ENCODE data around the gene DHX40.
"Not testable (repeated sequence)": the region's sequence is repeated elsewhere in the genome, so short reads cannot be mapped to it uniquely, and the experiment has no call there.

DHX40 gene

GRCh38 chr17:59565959-59566324, 532 bp downstream of the DHX40 start:
- DNase-seq, result peak; percentile 80

GRCh38 chr17:59569151-59569550, 3.7 kb downstream of the DHX40 start:
- not testable (repeated sequence) for DNase-seq

- no peak for DNase-seq
Measured at GRCh38 chr17:59572301-59572924, 7.0 kb downstream of the DHX40 start.

GRCh38 chr17:59584168-59584567, 18.8 kb downstream of the DHX40 start:
- not testable (repeated sequence) for DNase-seq

GRCh38 chr17:59600169-59600568, 34.8 kb downstream of the DHX40 start:
- DNase-seq, result no peak

GRCh38 chr17:59601130-59601529, 35.7 kb downstream of the DHX40 start:
- no peak for DNase-seq

- DNase-seq, result no peak
Measured at GRCh38 chr17:59607061-59607460, 41.7 kb downstream of the DHX40 start.

GRCh38 chr17:59607817-59608403, 42.5 kb downstream of the DHX40 start:
- no peak for DNase-seq

GRCh38 chr17:59611503-59611902, 46.1 kb downstream of the DHX40 start:
- DNase-seq, result no peak

GRCh38 chr17:59616253-59616920, 51.0 kb downstream of the DHX40 start:
- no peak for DNase-seq

- no peak for DNase-seq
Measured at GRCh38 chr17:59617156-59617732, 51.8 kb downstream of the DHX40 start.

GRCh38 chr17:59619035-59619297, 53.6 kb downstream of the DHX40 start:
- no peak for DNase-seq

- peak; percentile 100 for DNase-seq
Measured at GRCh38 chr17:59619298-59620063, 54.1 kb downstream of the DHX40 start, which contains the start of gene CLTC. TSS of gene CLTC (plus strand) at chr17:59619895. CDS start at chr17:59620132, 237 bp downstream.

GRCh38 chr17:59620064-59620359, 54.6 kb downstream of the DHX40 start:
- no peak for DNase-seq

- peak; percentile 47 for DNase-seq
Measured at GRCh38 chr17:59620518-59621259, 55.3 kb downstream of the DHX40 start.

GRCh38 chr17:59621771-59622170, 56.4 kb downstream of the DHX40 start:
- no peak for DNase-seq

GRCh38 chr17:59623151-59623550, 57.7 kb downstream of the DHX40 start:
- DNase-seq, result no peak

- DNase-seq, result no peak
Measured at GRCh38 chr17:59626756-59627155, 61.3 kb downstream of the DHX40 start.

GRCh38 chr17:59627274-59627673, 61.9 kb downstream of the DHX40 start:
- DNase-seq, result no peak

- no peak for DNase-seq
Measured at GRCh38 chr17:59627770-59628171, 62.4 kb downstream of the DHX40 start.

GRCh38 chr17:59629174-59629573, 63.8 kb downstream of the DHX40 start:
- no peak for DNase-seq

GRCh38 chr17:59631276-59631675, 65.9 kb downstream of the DHX40 start:
- no peak for DNase-seq

- no peak for DNase-seq
Measured at GRCh38 chr17:59632398-59632797, 67.0 kb downstream of the DHX40 start.
